Measurements from ENCODE around the gene DDX39B. TPM values are rescaled to one million over a fixed set of nuclear protein-coding genes. Genes with fewer than 3 reads are reported as not detected.

Gene DDX39B
- total and polyA plus RNA-seq, 2 of the 8 experiments (the other 6 are each of a cell fraction or from before 2014, with no cell fraction given): 780 to 1,164 TPM

DNA sequence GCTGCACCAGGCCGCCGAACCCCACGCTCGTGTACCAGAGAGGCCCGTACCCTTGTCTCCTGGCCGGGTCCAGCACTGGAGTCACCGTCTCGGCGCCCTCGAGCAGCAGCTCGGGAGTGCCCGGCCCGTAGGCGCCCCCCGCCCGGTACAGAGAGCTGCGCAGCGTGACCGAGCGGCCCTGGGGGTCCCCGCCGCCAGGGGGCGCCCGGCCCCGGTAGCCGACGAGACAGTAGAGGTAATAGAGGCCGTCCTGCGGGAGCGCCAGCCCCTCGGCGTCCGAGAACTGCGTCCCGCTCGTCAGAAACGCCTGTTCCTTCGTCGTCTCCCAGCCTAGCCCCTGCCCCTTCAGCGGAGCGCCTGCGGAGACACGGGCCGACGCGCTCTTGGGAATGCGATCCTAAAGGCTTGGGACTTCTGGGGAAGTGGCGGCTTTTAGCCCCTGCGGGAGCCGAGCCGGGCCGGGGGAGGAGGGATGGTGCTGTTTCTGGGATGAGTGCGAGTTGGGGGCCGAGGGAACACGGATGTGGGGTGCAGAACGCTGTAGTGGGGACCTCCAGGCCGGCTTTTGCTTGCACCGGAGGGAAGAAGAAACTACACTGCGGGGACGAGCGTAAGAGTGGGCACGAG is 39.1 kb upstream of the DDX39B start (continued):
- TF ChIP-seq HDAC6 (IDR thresholded peaks at IDR 0.05; ENCODE audit: low read depth, low read length): no peak
- no peak for TF ChIP-seq CHD7 (IDR thresholded peaks at IDR 0.05; ENCODE audit: insufficient replicate concordance, low read length)
- TF ChIP-seq, protein P1, sequence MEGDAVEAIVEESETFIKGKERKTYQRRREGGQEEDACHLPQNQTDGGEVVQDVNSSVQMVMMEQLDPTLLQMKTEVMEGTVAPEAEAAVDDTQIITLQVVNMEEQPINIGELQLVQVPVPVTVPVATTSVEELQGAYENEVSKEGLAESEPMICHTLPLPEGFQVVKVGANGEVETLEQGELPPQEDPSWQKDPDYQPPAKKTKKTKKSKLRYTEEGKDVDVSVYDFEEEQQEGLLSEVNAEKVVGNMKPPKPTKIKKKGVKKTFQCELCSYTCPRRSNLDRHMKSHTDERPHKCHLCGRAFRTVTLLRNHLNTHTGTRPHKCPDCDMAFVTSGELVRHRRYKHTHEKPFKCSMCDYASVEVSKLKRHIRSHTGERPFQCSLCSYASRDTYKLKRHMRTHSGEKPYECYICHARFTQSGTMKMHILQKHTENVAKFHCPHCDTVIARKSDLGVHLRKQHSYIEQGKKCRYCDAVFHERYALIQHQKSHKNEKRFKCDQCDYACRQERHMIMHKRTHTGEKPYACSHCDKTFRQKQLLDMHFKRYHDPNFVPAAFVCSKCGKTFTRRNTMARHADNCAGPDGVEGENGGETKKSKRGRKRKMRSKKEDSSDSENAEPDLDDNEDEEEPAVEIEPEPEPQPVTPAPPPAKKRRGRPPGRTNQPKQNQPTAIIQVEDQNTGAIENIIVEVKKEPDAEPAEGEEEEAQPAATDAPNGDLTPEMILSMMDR (IDR thresholded peaks at IDR 0.05; ENCODE audit: control extremely low read depth in 1 of 3, insufficient read depth in 1 of 3, low read depth in 1 of 3, low read length in 3 of 3): peak in 2 of 3 experiments; percentile 89 to 93; a peak in 3 of 4 replicates
- TF ChIP-seq TEAD4 (IDR thresholded peaks at IDR 0.05; ENCODE audit: low read depth, low read length): no peak
- TF ChIP-seq EP300 (IDR thresholded peaks at IDR 0.05; ENCODE audit: borderline replicate concordance in 1 of 2, low read depth in 2 of 2, low read length in 2 of 2): no peak
- peak; percentile 98 for TF ChIP-seq KDM4A (IDR thresholded peaks at IDR 0.05; ENCODE audit: low read depth, low read length, severe bottlenecking)
- no peak for TF ChIP-seq RFX5 (IDR thresholded peaks at IDR 0.05; ENCODE audit: borderline replicate concordance, low read depth, low read length)
- TF ChIP-seq SP4 (IDR thresholded peaks at IDR 0.05; ENCODE audit: low read length): no peak

All from H1 (cell line).